ENCODE results near the gene BNIP3.

BNIP3 gene

DNA sequence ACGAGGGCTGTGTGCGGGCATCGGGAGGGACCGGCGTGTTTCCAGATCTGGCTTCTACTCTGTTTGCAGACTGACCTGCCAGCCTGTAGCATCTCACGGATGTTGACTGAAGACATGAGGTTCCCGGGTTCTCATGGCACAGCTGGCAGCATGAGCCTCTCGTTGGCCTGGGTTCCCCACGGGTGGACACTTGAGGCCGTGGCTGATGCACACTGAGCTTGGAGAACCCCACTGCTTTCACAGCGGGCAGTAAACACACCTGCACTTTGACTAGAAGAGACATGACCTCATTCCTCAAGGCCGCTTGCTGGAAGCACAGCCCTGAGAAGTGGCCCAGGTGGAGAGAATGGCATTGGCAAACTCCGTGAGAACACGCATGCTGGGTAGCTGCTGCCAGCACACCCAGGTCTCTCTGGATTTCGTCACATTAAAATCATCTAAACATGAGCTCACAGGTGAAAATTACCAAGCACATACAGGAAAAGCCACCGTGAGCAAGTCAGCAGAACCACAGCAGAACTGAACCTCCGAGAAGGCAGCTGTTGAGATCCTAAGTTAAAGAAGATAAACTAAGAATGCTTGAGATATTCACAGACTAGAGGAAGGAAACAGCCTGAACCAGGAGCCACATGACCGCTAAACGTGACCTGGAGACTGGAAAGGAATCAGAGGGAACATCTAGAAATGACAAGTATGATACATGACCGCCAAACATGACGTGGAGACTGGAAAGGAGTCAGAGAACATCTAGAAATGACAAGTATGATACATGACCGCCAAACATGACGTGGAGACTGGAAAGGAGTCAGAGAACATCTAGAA is 32.5 kb downstream of the BNIP3 start:
- DNase-seq (ENCODE audit: low read depth in 1 of 2, low spot score in 1 of 2), result no peak
- no peak for TF ChIP-seq JUND (IDR thresholded peaks at IDR 0.05; ENCODE audit: low read depth)
- in situ Hi-C loops (cut with HindIII; ENCODE audit: low pct_unique_long_range_greater_than_20kb, low sequenced_read_pairs), result no loop called here

DNA sequence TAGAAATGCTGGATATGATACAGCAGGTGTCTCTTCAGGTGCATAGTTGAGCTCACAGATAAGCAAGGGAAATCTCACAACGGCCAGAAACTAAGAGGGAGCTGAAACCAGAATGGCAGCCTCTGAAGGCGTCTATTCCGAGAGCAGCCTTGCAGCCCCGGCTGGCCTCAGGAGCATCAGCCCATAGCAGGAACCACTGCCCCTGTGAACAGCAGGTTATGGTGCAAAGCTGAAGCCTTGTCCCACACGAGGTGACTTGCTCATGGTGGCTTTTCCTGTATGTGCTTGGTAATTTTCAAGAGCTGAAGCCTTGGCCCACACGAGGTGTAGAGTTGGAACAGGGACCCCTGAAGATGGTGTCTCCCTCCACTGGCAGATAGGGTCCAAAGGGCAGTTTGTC is 33.2 kb downstream of the BNIP3 start:
- TF ChIP-seq JUND (IDR thresholded peaks at IDR 0.05; ENCODE audit: low read depth), result no peak
- in situ Hi-C loops (cut with HindIII; ENCODE audit: low pct_unique_long_range_greater_than_20kb, low sequenced_read_pairs), result no loop called here
- DNase-seq (ENCODE audit: low read depth in 1 of 2, low spot score in 1 of 2), result no peak

DNA sequence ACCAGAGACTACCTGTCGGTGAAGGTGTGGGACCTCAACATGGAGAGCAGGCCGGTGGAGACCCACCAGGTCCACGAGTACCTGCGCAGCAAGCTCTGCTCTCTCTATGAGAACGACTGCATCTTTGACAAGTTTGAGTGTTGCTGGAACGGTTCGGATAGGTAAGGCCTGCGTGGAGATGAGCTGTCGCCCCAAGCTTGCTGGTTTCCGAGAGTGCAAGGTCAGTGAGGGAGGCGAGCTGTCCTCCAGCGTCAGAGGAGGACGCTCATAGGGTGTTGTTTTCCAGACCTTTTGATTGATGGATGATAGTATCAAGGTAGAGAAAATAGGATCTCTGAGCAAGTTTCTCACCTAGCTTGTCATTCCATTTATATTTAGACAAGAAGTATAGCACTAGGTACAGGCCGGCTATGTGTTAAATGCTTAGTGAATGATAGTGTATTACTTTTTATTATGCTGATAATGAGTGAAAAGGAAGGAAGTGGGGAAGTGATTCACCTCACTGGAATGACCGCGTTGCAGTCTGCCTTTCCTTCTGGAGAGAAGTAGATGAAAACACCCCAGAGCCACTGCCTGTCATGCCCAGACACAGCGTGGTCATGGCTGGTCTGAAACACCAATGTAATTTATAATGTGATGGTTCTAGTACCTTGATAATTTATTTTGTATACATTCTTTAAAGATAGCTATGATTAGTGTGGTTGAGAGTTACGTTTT is 33.9 kb downstream of the BNIP3 start:
- in situ Hi-C loops (cut with HindIII; ENCODE audit: low pct_unique_long_range_greater_than_20kb, low sequenced_read_pairs), result no loop called here
- no peak for DNase-seq (ENCODE audit: low read depth in 1 of 2, low spot score in 1 of 2)
- TF ChIP-seq JUND (IDR thresholded peaks at IDR 0.05; ENCODE audit: low read depth), result no peak

DNA sequence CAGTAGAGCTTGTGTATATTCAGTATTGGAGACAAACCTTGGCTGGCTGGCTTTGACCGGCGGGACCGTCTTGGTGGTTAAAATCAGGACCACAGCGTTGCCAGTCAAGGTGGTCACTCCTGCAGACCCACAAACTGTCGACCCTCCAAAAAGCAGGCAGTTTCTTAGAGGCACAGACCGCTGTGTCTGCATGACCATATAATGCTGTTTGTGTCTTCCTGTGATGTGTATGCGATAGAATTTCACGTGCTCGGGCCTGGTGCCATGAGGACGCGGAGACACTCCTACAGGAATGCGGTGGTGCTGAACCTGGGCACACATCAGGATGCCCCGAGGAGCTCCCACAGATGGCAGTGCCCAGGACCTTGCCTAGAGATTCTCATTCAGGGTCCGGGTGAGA is 34.8 kb downstream of the BNIP3 start:
- in situ Hi-C loops (cut with HindIII; ENCODE audit: low pct_unique_long_range_greater_than_20kb, low sequenced_read_pairs), result no loop called here
- DNase-seq (ENCODE audit: low read depth in 1 of 2, low spot score in 1 of 2), result no peak
- no peak for TF ChIP-seq JUND (IDR thresholded peaks at IDR 0.05; ENCODE audit: low read depth)

DNA sequence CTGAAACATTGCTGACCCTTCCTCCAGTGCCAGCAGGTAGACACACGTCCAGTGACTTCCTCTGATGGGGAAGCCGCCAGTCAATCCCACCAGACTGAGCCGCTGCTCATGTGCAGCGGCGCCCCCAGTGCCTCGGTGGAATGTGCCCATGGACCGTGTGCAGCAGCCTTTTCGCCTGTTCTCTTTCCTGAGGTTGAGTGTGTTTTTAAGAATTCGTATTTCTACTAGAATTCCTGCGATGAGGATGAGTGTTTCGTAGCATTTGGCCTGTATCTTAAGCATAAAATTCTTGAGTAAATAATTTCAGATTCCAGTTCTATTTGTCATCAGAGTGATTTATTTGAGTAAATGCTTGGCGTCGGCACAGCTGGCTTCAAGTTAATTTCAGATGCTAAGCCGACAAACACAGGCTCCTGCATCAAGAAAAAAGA is 35.4 kb downstream of the BNIP3 start:
- in situ Hi-C loops (cut with HindIII; ENCODE audit: low pct_unique_long_range_greater_than_20kb, low sequenced_read_pairs), result no loop called here
- no peak for TF ChIP-seq JUND (IDR thresholded peaks at IDR 0.05; ENCODE audit: low read depth)
- no peak for DNase-seq (ENCODE audit: low read depth in 1 of 2, low spot score in 1 of 2)

DNA sequence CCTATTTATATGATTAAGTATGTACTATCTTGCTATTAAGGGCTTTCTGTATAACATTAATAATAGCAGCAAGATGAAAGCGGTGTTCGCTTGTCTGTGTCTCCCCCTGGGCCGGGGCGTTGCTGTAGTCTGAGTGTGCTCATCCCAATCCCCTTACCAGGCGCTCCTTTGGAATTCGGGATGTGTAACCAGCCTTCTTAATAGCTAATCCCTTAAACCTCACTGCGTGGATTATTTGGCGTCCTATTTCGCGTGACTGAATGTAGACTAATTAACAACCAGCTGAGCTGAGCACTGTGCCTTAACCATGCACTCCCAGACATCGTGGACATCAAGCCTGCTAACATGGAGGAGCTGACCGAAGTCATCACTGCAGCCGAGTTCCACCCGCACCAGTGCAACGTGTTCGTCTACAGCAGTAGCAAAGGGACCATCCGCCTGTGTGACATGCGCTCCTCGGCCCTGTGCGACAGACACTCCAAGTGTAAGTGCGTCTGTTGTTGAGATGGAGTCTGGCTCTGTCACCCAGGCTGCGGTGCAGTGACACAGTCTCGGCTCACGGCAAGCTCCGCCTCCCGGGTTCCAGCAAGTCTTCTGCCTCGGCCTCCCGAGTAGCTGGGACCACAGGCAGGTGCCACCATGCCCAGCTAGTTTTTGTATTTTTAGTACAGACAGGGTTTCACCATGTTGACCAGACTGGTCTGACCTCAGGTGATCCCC is 36.6 kb downstream of the BNIP3 start:
- DNase-seq (ENCODE audit: low read depth in 1 of 2, low spot score in 1 of 2), result no peak
- no peak for TF ChIP-seq JUND (IDR thresholded peaks at IDR 0.05; ENCODE audit: low read depth)
- in situ Hi-C loops (cut with HindIII; ENCODE audit: low pct_unique_long_range_greater_than_20kb, low sequenced_read_pairs), result no loop called here

DNA sequence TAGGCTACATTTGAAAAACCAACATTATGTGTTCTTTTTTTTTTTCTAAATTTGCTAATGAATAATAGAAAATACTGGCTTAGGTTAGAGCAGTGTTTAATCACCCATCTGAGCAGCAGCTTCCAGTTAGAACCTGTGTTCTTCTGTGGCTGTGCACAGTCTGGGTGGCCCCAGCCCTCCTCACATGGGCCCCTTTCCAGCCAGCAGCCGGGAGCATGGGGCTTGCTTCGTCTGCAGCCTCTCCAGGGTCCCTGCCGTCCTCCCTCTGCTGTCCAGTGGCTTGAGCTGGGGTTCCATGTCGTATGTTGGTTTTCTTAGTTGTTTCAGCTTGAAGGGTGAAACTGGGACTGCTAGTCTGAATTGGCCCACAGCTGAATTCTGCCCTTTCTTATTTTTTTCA is 37.3 kb downstream of the BNIP3 start:
- in situ Hi-C loops (cut with HindIII; ENCODE audit: low pct_unique_long_range_greater_than_20kb, low sequenced_read_pairs), result no loop called here
- no peak for TF ChIP-seq JUND (IDR thresholded peaks at IDR 0.05; ENCODE audit: low read depth)
- DNase-seq (ENCODE audit: low read depth in 1 of 2, low spot score in 1 of 2), result no peak

DNA sequence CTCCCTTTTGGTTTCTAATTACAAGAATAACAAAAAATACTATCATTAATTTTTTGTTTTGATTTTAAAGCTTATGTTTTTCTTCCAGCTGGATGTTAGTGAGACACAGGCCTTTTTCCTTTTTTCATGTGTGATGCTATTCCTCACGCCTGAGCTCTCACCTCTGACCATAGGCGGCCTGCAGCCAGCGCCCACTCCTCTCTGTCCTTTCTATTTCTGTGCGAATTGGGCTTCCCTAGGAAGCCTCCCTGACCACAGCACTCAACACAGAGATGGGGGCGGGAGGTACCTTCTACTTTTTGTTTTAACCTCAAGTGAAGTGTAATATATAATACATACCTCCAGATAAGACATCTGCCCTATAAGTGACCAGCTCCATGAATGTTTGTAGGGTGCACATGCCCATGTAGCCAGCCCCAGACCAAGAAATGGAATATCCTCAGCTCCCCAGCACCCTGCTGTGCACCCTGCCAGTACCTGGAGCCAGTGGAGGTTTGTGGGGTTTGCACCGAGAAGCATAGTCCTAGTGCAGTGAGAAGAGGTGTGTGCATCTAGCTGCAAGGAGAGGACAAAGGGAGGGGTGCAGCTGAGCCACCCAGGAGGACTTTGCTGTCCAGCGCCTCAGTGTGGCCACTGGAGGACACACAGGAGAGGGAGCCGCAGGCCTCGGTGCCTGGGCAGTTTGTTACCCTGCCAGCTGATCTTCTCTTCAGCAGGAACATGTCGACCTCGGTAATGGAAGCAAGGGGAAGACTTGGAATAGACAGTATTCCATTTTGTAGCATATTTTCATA is 38.5 kb downstream of the BNIP3 start:
- TF ChIP-seq JUND (IDR thresholded peaks at IDR 0.05; ENCODE audit: low read depth), result no peak
- peak; percentile 18 to 33 for DNase-seq (ENCODE audit: low read depth in 1 of 2, low spot score in 1 of 2)
- in situ Hi-C loops (cut with HindIII; ENCODE audit: low pct_unique_long_range_greater_than_20kb, low sequenced_read_pairs), result no loop called here

DNA sequence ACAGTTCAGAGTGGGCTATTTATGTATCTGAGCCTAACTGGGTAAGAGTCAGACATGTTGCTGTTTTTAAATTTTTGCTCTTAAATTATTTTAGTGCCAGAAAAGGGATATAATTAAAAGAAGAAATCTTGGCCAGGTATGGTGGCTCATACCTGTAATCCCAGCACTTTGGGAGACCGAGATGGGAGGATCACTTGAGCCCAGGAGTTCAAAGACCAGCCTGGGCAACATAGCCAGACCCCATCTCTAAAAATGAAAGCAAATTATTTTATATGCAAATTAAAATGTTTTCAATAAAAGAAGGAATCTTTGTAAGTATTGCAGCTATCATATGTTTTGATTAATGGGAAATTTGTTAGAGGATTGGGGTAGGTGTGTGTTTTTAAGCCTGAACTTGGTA is 39.3 kb downstream of the BNIP3 start:
- no peak for DNase-seq (ENCODE audit: low read depth in 1 of 2, low spot score in 1 of 2)
- in situ Hi-C loops (cut with HindIII; ENCODE audit: low pct_unique_long_range_greater_than_20kb, low sequenced_read_pairs), result no loop called here
- TF ChIP-seq JUND (IDR thresholded peaks at IDR 0.05; ENCODE audit: low read depth), result no peak

DNA sequence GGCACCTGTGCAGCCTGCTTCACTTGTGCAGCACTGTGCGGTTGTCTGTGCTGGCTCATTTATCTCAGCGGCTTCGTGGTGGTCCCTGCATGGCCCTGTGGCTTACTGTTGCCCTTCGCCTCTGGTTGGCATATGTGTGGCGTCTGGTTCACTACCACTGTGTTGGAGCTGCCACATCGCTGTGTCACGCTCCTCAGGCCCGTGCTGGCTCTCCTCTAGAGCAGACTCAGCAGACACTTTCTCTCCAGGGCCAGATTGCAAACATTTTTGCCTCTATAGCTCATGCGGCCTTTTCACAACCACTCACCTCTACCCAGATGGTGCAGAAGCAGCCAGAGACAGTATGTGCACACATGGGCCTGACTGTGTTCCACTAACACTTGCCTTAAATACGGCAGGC is 43.0 kb downstream of the BNIP3 start:
- no peak for DNase-seq (ENCODE audit: low read depth in 1 of 2, low spot score in 1 of 2)
- in situ Hi-C loops (cut with HindIII; ENCODE audit: low pct_unique_long_range_greater_than_20kb, low sequenced_read_pairs), result no loop called here
- TF ChIP-seq JUND (IDR thresholded peaks at IDR 0.05; ENCODE audit: low read depth), result no peak

DNA sequence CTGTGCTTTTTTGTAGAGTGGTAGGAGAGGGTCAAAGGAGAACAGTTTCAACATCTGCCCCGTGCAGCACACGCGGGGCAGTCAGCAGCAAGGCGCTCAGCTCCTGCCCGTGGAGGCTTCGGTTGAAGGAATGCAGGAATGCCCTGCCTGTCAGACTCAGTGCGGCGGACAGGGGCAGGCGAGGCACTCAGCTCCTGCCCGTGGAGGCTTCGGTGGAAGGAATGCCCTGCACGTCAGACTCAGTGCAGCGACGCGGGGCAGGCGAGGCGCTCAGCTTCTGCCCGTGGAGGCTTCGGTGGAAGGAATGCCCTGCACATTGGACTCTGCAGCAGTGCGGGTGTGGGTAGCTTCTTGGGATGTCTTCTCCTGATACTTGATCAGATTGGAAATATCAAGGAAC is 43.9 kb downstream of the BNIP3 start:
- DNase-seq (ENCODE audit: low read depth in 1 of 2, low spot score in 1 of 2), result no peak
- in situ Hi-C loops (cut with HindIII; ENCODE audit: low pct_unique_long_range_greater_than_20kb, low sequenced_read_pairs), result no loop called here
- TF ChIP-seq JUND (IDR thresholded peaks at IDR 0.05; ENCODE audit: low read depth), result no peak

DNA sequence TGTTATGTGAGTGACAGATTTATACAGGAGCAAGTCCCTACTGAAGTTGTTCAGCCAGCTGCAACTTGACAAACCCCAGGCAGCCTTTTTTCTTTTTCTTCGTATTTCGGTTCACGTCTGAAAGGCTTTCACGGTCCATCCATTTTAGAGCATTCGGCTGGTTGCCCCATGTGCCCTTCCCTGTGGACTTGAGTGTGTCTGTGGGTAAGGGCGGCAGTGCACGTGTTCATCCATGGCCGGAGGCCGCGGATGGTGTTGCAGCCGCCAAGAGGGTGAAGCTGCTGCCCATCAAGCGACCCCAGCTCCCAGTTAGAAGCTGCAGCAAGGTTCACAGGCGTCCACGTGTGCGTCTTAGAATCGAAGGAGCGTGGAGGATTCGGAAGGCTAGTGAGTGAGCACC is 45.0 kb downstream of the BNIP3 start:
- TF ChIP-seq JUND (IDR thresholded peaks at IDR 0.05; ENCODE audit: low read depth), result no peak
- in situ Hi-C loops (cut with HindIII; ENCODE audit: low pct_unique_long_range_greater_than_20kb, low sequenced_read_pairs), result no loop called here

More for the DNA sequence above, 45.0 kb downstream of the BNIP3 start:
- no peak for DNase-seq (ENCODE audit: low read depth in 1 of 2, low spot score in 1 of 2)

All from T47D (cell line).